GM12864 (cell line): ENCODE results near the gene IGFBP7.
"Not testable (repeated sequence)": the region's sequence is repeated elsewhere in the genome, so short reads cannot be mapped to it uniquely, and the experiment has no call there.

Experiments
- DNase-seq: peaks from one replicate; pipeline ENCODE4 v3.0.0-alpha.2; 2011; ENCODE audit warnings: low read depth
- H3K4me3 ChIP-seq: 2 replicates; pipeline ENCODE4 v1.5.1; 2011; ENCODE audit warnings: mild to moderate bottlenecking, low read depth, low read length, control low read depth
- CTCF ChIP-seq: IDR thresholded peaks from 2 replicates; pipeline ENCODE4 v1.5.1; 2011; ENCODE audit warnings: low read depth, mild to moderate bottlenecking, moderate library complexity, low read length, control low read depth, inconsistent platforms; ENCODE audit errors: missing control alignments

Gene IGFBP7

DNA sequence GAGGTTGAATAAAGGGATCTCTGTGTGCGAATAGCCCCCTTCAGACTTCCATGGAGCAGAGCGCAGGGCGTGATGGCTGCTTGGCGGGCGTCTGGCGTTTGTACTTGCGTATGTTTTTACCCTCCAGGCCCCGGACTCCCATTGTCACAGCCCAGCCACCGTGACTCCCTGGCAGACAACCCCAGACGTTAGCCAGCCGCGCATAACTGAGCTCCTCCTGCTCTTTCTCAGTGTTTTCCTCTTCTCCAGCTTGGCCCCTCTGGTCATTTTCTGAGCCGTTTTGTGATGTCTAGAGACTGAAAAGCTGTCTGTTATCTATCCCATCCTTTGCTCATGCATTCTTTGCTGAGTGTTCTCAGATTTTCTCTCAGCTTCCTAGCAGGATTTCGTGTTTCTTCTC lies 54.3 kb downstream of the IGFBP7 start:
- TF ChIP-seq CTCF: no peak
- no peak overlapping the region for H3K4me3 ChIP-seq
- DNase-seq: no peak

- no peak for DNase-seq
- no peak for TF ChIP-seq CTCF
- H3K4me3 ChIP-seq: no peak overlapping the region
These were observed 56.7 kb downstream of the IGFBP7 start for GRCh38 chr4:57053508-57053907.

DNA sequence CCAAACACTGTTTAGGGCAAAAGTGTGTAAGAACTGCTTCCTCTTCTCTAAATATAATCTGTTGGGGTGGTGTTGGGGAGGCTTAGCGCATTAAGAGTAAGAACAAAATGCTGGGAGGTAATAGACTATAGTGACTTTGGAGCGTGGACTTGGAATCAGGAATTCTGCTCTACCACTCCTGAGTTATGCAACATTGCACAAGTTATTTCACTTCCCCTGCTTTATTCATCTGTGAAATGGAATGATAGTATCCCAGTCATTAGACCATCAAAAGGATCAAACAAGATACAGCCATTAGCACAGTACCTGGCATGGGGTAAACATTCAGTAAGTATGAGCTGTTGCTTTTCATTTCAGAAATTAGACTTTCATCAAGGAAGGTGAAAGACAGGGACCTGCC lies 58.7 kb downstream of the IGFBP7 start:
- no peak for TF ChIP-seq CTCF
- H3K4me3 ChIP-seq: no peak overlapping the region
- DNase-seq: no peak

DNA sequence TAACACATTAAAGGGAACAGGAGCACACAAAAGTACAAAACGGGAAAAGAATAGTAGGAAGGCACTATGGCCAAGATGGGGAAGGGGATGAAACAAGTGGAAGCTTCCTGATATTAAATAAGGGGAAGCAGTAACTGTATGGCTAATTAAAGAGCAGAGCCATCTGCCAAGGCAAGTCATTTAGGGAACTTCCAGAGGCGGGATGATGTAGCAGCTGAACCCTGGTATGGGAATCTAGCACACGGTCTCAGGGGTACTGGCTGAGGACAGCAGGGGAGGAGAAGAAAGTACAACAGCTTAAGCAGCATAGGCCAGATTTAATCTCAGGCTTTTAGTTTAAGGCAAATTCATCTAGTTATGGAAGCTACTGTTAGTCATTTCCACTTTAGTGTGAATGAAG lies 59.1 kb downstream of the IGFBP7 start:
- no peak overlapping the region for H3K4me3 ChIP-seq

DNA sequence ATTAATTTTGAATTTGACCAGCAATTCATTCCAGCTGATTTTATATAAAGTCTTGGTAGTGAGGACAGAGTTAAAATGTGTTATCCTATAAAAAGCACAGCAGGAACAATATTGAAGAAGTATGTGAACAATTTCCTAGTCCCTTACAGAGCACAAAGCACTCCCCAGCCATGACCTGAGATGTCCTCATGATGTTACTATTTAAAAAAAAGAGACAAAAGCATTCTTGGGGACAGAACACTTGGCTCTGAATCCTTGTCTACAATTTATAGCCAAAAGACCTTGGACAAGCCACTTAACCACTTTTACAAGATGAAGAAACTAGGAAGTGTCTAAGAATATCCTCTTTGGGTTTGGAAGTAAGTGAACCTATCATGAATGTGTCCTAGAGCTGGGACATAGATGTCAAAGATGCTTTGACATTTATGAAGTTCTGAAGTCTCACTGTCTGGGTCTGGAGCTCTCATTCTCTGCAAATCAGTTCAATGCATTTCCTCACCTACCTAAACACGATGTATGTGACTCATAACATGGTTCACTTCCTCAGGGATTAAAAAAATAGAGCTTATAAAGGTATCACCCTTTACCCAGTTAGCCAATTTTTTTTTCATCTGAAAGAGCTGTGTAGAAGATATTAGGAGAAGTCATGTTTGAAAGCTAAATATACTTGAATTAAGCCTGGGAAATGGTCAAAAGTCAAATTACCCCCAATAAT lies 61.4 kb downstream of the IGFBP7 start:
- TF ChIP-seq CTCF: no peak
- no peak for DNase-seq
- H3K4me3 ChIP-seq: no peak overlapping the region

More for the DNA sequence above, 59.1 kb downstream of the IGFBP7 start:
- no peak for TF ChIP-seq CTCF
- DNase-seq: no peak

GRCh38 chr4:57047046-57047445 lies 63.1 kb downstream of the IGFBP7 start:
- DNase-seq, H3K4me3 ChIP-seq: not testable (repeated sequence)

GRCh38 chr4:57044996-57045395 lies 65.2 kb downstream of the IGFBP7 start:
- no peak for DNase-seq
- no peak for TF ChIP-seq CTCF
- H3K4me3 ChIP-seq: no peak overlapping the region
